OCI-LY1 (cell line): ENCODE data around the gene XIRP1.

Experiments used
- H2AFZ ChIP-seq: fragments of 200-600 bp; sonication (generic), shearing (Covaris generic); 2 replicates; pipeline ENCODE4 v1.6.0; 2014; ENCODE audit warnings: antibody characterized with exemption, mild to moderate bottlenecking, low read length
- H3F3A ChIP-seq: fragments of 200-600 bp; sonication (generic), shearing (Covaris generic); 2 replicates; pipeline ENCODE4 v1.6.0; 2014; ENCODE audit warnings: mild to moderate bottlenecking, antibody characterized with exemption, low read length, moderate library complexity; ENCODE audit not compliant: insufficient read depth
- H3K27ac ChIP-seq: fragments of 200-600 bp; sonication (generic); 2 replicates; pipeline ENCODE4 v1.5.1; 2014; ENCODE audit warnings: low read length, mixed run types, mild to moderate bottlenecking, low read depth; ENCODE audit not compliant: poor library complexity, severe bottlenecking
- H3K27me3 ChIP-seq: fragments of 200-600 bp; sonication (generic); 2 replicates; pipeline ENCODE4 v1.6.0; 2014; ENCODE audit warnings: antibody characterized with exemption, mild to moderate bottlenecking, low read length, moderate library complexity; ENCODE audit not compliant: insufficient read depth
- H3K36me3 ChIP-seq: fragments of 200-600 bp; sonication (generic); 2 replicates; pipeline ENCODE4 v1.6.1; 2014; ENCODE audit warnings: mild to moderate bottlenecking, antibody characterized with exemption, low read length, moderate library complexity, mixed read lengths; ENCODE audit not compliant: insufficient read depth
- H3K4me1 ChIP-seq: fragments of 200-600 bp; sonication (generic); 2 replicates; pipeline ENCODE4 v1.5.1; 2014; ENCODE audit warnings: mild to moderate bottlenecking, low read length, moderate library complexity; ENCODE audit not compliant: insufficient read depth, severe bottlenecking
- H3K4me2 ChIP-seq: fragments of 200-600 bp; sonication (generic), shearing (Covaris generic); 2 replicates; pipeline ENCODE4 v1.6.1; 2014; ENCODE audit warnings: low read length
- H3K4me3 ChIP-seq: fragments of 200-600 bp; sonication (generic); 2 replicates; pipeline ENCODE4 v1.5.1; 2014; ENCODE audit warnings: low read length, low read depth, mild to moderate bottlenecking, mixed read lengths; ENCODE audit not compliant: poor library complexity, severe bottlenecking
- H3K79me2 ChIP-seq: fragments of 200-600 bp; shearing (Covaris generic); 2 replicates; pipeline ENCODE4 v1.6.1; 2016; ENCODE audit warnings: mixed run types, low read length, mixed read lengths; ENCODE audit not compliant: insufficient read depth
- H3K9ac ChIP-seq: fragments of 200-600 bp; sonication (generic), shearing (Covaris generic); 2 replicates; pipeline ENCODE4 v1.6.1; 2014; ENCODE audit warnings: mild to moderate bottlenecking, low read length, mixed read lengths
- H3K9me2 ChIP-seq: fragments of 200-600 bp; sonication (generic), shearing (Covaris generic); 2 replicates; pipeline ENCODE4 v1.6.1; 2014; ENCODE audit warnings: low read depth, mild to moderate bottlenecking, low read length, mixed read lengths
- H3K9me3 ChIP-seq: fragments of 200-600 bp; shearing (Covaris generic); 2 replicates; pipeline ENCODE4 v1.6.1; 2014; ENCODE audit warnings: low read length, mixed read lengths
- H4K20me1 ChIP-seq: fragments of 200-600 bp; sonication (generic), shearing (Covaris generic); 2 replicates; pipeline ENCODE4 v1.6.0; 2016; ENCODE audit warnings: mild to moderate bottlenecking, low read length; ENCODE audit not compliant: insufficient read depth
- EZH2 ChIP-seq: fragments of 200-600 bp; sonication (generic), shearing (Covaris generic); IDR thresholded peaks from 2 replicates; pipeline ENCODE4 v1.8.0; 2017; ENCODE audit warnings: borderline replicate concordance, mixed run types, mild to moderate bottlenecking, antibody characterized with exemption, low read length, moderate library complexity, mixed read lengths
- TF ChIP-seq, protein P1 (sequence below): fragments of 200-600 bp; sonication (generic), shearing (Covaris generic); IDR thresholded peaks from 2 replicates; pipeline ENCODE4 v1.5.1; 2017; ENCODE audit warnings: mild to moderate bottlenecking, antibody characterized with exemption, low read length, moderate library complexity, mixed read lengths

Gene XIRP1

DNA sequence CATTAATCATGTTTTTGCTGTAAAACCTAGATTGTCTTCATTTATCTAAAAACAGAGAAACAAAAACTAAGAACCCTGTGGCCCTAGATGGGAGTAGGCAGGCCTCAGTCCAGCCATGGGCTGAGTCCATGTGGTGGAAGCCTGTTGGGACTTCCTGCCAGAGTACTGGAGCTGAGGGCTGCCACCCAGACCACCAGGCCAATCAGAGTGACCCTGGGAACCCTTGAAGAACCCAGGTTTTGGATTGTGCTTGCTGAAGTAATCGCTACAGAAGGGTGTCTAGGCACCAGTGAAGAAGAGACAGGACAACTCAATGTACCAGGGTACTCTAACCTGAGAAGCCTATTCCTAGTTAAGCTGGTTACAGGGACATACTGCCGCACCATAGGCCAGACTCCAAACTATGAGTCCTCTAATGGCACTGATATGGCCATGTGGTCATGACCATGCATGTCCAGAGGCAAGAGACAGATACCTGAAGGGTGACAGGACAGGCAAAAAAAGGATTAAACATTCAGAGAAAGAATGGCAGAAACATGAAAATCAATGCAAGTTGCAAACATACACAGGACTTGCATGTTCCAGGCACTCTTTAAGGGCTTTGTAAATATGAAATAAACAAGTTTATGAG is 51.9 kb downstream of the XIRP1 start:
- H3K27me3 ChIP-seq: no peaks in the 10 kb centered on the region
- H3F3A ChIP-seq: no peaks in the 10 kb centered on the region
- no peak overlapping the region for H3K9ac ChIP-seq
- H3K4me2 ChIP-seq: no peak overlapping the region
- H3K4me3 ChIP-seq: no peak overlapping the region
- peaks cover 47% of the 10 kb centered on the region for H3K36me3 ChIP-seq
- peak overlapping the region; percentile 66 for H3K27ac ChIP-seq
- no peak overlapping the region for H2AFZ ChIP-seq
- no peaks in the 10 kb centered on the region for H4K20me1 ChIP-seq
- no peaks in the 10 kb centered on the region for H3K79me2 ChIP-seq
- peaks cover 18% of the 10 kb centered on the region for H3K4me1 ChIP-seq
- TF ChIP-seq, protein P1, sequence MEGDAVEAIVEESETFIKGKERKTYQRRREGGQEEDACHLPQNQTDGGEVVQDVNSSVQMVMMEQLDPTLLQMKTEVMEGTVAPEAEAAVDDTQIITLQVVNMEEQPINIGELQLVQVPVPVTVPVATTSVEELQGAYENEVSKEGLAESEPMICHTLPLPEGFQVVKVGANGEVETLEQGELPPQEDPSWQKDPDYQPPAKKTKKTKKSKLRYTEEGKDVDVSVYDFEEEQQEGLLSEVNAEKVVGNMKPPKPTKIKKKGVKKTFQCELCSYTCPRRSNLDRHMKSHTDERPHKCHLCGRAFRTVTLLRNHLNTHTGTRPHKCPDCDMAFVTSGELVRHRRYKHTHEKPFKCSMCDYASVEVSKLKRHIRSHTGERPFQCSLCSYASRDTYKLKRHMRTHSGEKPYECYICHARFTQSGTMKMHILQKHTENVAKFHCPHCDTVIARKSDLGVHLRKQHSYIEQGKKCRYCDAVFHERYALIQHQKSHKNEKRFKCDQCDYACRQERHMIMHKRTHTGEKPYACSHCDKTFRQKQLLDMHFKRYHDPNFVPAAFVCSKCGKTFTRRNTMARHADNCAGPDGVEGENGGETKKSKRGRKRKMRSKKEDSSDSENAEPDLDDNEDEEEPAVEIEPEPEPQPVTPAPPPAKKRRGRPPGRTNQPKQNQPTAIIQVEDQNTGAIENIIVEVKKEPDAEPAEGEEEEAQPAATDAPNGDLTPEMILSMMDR: no peak
- TF ChIP-seq EZH2: no peak
- H3K9me3 ChIP-seq: no peaks in the 10 kb centered on the region
- no peaks in the 10 kb centered on the region for H3K9me2 ChIP-seq

DNA sequence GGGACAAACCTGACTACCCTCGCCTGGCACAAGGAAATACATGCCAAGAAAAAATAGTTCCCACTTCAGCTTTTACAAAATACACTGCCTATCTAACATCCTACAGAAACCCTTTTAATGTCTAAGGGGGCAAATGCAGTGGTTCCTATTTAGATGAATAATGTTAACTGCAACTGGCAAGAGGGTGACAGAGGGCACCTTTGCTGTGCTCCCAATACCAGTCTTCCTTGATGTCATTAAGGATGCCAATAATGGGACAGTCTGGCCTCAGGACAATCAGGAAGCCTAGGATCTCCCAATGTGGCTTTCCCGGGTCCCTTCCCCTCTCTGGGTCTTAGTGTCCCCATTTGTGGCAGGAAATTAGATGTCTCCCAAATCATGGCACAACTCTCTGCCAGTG is 53.0 kb downstream of the XIRP1 start:
- Histone ChIP-seq H4K20me1 (no peaks in the 10 kb centered on the region), H3K4me3 (no peak overlapping the region), H3K27ac (no peak overlapping the region), H3K27me3 (no peaks in the 10 kb centered on the region), H3K36me3 (peaks cover 38% of the 10 kb centered on the region; the same call in 1 of the 2 replicates), H2AFZ (no peak overlapping the region), H3K9me2 (no peaks in the 10 kb centered on the region), H3K4me1 (peaks cover 18% of the 10 kb centered on the region), H3K4me2 (no peak overlapping the region), H3F3A (no peaks in the 10 kb centered on the region), H3K79me2 (no peaks in the 10 kb centered on the region), H3K9ac (no peak overlapping the region), H3K9me3 (no peaks in the 10 kb centered on the region)
- no peak for TF ChIP-seq EZH2
- TF ChIP-seq, protein P1: no peak

DNA sequence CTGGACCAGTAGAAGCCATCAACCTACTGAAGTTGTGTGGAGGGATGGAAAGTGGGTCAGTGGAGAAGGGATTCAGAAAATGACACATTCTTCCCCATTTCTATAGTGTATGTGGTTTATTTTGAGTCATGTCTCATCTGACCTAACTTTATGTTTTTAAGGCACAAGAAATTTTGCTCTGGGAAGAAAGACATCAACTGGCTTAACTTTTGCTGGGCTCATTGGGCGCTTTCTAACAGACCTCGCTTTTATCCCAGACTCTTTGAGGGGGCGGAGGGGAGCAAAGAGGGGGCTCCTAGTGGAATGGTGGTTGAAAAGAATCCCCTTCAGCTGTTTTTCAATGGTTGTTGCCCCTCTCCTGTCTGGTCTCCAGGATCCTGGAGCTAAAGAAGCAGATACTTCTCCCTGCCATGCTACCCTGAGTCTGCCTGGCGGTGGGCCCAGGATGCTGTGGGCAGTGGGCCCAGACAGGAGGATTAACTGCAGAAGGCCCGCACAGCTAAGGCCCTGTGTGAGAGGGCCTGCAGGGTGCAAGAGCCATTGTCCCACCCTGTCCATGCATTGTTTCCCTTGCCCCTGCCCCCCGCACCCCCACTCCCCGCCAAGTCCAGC is 53.5 kb downstream of the XIRP1 start:
- H3K27ac ChIP-seq: no peak overlapping the region
- H3K4me3 ChIP-seq: no peak overlapping the region
- H2AFZ ChIP-seq: no peak overlapping the region
- TF ChIP-seq, protein P1: no peak
- no peak for TF ChIP-seq EZH2
- no peaks in the 10 kb centered on the region for H3K9me2 ChIP-seq
- no peak overlapping the region for H3K4me2 ChIP-seq
- H3K9me3 ChIP-seq: no peaks in the 10 kb centered on the region
- H3K4me1 ChIP-seq: peaks cover 18% of the 10 kb centered on the region
- H3K9ac ChIP-seq: no peak overlapping the region
- H3K79me2 ChIP-seq: no peaks in the 10 kb centered on the region
- no peaks in the 10 kb centered on the region for H3K27me3 ChIP-seq
- H3F3A ChIP-seq: no peaks in the 10 kb centered on the region
- no peaks in the 10 kb centered on the region for H4K20me1 ChIP-seq
- H3K36me3 ChIP-seq: peaks cover 33% of the 10 kb centered on the region; the same call in 1 of the 2 replicates
